C4-2B (cell line): Measurements from ENCODE around the gene UNG.

Source experiments
- CTCF ChIP-seq: fragments of 450-650 bp; conservative IDR thresholded peaks from 2 replicates; pipeline ENCODE4 v1.5.1; 2017; ENCODE audit warnings: mild to moderate bottlenecking
- ZFX ChIP-seq: fragments of 450-650 bp; IDR thresholded peaks from 2 replicates; pipeline ENCODE4 v1.6.1; 2017

DNA sequence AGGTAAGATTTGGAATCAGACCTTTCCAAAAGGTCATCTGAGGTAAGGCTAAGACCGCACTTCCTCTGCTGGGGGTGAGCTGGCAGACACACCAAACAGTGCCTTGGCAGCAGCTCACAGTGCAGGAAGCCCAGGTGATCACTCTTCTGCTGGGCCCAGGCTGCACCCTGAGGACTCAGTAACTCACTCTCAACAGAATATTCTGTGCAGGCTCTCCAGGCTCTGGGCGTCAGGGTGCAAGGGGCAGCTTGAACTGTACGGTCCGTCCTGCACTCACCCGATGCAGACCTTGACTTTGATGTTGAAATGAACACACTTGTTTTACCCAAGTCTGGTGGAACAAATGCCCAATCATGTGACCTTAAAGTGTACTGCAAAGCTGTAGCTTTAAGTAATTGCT, 10.1 kb upstream of the UNG start:
- no peak for TF ChIP-seq CTCF
- no peak for TF ChIP-seq ZFX
